ENCODE data around the gene DCXR.

Gene DCXR

DNA sequence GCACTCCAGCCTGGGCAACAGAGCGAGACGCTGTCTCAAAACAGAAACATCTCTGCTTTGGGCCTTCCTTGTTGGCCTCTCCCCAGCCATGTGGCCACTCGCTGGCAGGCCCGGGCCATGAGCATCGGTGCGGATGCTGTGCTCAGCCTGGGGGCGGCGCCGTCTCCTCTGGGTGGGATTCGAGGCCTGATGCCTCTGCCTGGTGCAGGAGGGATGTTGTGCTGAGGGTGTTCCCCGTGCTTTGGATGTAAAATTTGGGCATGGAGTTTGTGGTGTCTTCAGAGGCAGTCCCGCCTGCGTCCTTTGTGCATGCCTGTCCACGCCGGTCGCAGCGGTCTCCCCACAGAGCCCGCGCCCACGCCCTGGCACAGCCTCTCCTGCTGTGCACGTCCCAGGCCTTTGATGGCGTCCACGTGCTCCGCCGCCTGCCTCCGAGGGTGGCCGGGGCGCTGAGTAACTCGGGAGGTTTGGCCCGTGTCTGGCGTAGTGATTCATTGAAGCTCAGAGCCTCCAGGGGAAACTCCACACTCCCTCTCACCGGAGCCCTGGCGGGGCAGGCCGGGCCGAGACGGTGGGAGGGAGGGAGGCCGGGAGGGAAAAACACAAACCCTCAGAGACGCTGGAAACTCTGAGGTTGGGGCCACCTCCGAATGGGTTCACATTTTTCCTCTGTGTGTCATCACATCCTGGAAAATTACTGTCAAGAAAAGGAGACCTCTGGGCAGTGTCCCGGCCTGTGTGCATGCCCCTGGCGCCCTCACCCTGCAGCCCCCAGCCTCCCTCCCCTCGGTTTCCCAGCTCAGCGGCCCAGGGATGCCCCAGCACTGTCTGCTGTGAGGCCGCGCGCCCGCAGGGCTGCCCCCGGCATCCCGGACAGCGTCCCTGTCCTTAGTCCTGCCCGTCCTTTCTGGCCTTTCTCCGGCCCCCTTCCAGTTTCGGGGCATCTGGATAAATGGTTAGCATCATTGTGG is 33.8 kb downstream of the DCXR start:
- H3K27me3 ChIP-seq (ENCODE audit: low read depth, low read length) = no peaks in the 10 kb centered on the region
- H2AFZ ChIP-seq (ENCODE audit: low read depth, low read length) = no peak overlapping the region
- H4K20me1 ChIP-seq (ENCODE audit: insufficient read depth, low read length) = no peaks in the 10 kb centered on the region
- H3K9ac ChIP-seq (ENCODE audit: low read length) = no peak overlapping the region
- no peak overlapping the region for H3K4me3 ChIP-seq (ENCODE audit: low read length)
- no peaks in the 10 kb centered on the region for H3K4me1 ChIP-seq (ENCODE audit: low read length)
- H3K9me3 ChIP-seq (ENCODE audit: insufficient read depth, low read length) = no peaks in the 10 kb centered on the region
- TF ChIP-seq, protein P1, sequence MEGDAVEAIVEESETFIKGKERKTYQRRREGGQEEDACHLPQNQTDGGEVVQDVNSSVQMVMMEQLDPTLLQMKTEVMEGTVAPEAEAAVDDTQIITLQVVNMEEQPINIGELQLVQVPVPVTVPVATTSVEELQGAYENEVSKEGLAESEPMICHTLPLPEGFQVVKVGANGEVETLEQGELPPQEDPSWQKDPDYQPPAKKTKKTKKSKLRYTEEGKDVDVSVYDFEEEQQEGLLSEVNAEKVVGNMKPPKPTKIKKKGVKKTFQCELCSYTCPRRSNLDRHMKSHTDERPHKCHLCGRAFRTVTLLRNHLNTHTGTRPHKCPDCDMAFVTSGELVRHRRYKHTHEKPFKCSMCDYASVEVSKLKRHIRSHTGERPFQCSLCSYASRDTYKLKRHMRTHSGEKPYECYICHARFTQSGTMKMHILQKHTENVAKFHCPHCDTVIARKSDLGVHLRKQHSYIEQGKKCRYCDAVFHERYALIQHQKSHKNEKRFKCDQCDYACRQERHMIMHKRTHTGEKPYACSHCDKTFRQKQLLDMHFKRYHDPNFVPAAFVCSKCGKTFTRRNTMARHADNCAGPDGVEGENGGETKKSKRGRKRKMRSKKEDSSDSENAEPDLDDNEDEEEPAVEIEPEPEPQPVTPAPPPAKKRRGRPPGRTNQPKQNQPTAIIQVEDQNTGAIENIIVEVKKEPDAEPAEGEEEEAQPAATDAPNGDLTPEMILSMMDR (IDR thresholded peaks at IDR 0.05; ENCODE audit: low read depth, low read length) = no peak
- TF ChIP-seq EZH2phosphoT487 (IDR thresholded peaks at IDR 0.05; ENCODE audit: low read depth) = no peak
- H3K27ac ChIP-seq (ENCODE audit: low read length) = no peak overlapping the region
- no peaks in the 10 kb centered on the region for H3K79me2 ChIP-seq (ENCODE audit: low read length)
- H3K4me2 ChIP-seq (ENCODE audit: low read length) = no peak overlapping the region
- H3K36me3 ChIP-seq (replicated peaks; ENCODE audit: low read depth, low read length) = no peaks in the 10 kb centered on the region

DNA sequence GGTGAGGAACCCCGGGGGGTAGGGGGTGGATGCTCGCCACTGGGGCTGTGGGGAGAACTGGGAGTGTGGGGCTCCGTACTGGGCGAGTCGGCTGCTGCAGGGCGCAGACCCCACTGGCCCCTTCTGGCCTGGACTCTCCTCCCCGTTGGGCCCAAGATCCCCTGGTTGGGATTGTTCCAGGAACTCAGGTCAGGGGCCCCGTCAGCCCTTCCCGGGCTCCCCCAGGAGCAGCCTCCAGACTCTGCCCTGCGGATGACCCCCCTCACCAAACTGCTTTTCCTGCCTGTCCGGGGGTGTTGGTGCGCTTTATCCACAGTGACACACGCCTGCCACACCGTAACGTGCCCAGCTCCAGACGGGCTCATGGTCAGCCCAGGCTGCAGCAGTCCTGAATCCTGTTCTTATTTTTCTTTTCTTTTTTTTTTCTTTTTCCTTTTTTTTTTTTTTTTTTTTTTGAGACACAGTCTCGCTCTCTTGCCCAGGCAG is 35.9 kb downstream of the DCXR start:
- no peak overlapping the region for H3K27ac ChIP-seq (ENCODE audit: low read length)
- no peak overlapping the region for H3K4me2 ChIP-seq (ENCODE audit: low read length)

DNA sequence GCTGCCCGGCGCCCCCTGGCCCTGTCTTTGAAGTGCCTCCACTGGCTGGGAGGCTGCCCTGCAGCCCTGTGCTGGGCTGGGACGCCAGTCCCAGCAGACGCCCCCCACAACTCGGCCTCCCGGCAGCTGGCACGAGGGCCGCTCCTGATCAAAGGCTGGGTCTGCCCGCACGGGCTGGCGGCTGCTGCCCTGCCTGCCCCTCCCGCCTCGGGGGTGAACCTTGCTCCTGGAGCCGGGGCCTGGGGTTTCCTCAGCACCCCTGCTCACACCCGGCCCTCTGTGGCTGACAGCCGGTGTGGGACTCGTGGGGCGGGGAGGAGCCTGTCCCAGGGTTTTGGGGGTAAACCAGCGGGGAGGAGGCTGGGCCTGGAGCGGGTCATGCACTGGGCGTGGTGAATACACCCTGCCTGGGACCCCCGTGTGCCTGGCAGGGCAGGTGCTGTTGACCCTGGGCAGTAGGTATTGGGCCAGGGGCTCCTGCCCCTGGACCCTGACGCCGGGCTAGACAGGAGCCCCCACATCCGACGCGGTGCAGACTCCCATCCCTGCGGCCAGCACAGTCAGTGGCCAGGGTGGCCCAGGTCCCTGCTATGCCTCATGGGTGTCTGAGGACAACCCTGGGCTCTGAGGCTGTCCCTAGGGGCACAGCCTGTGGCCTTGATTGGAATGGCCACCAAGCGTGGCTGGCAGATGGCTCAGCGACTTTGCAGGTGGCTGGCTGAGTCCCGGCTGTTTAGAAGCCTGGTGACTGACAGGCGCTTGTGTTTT is 36.5 kb downstream of the DCXR start:
- no peak overlapping the region for H3K9ac ChIP-seq (ENCODE audit: low read length)
- no peak for TF ChIP-seq EZH2phosphoT487 (IDR thresholded peaks at IDR 0.05; ENCODE audit: low read depth)
- TF ChIP-seq, protein P1 (IDR thresholded peaks at IDR 0.05; ENCODE audit: low read depth, low read length) = no peak
- no peak overlapping the region for H3K4me2 ChIP-seq (ENCODE audit: low read length)
- no peaks in the 10 kb centered on the region for H3K4me1 ChIP-seq (ENCODE audit: low read length)
- H3K9me3 ChIP-seq (ENCODE audit: insufficient read depth, low read length) = no peaks in the 10 kb centered on the region
- H3K4me3 ChIP-seq (ENCODE audit: low read length) = no peak overlapping the region
- H4K20me1 ChIP-seq (ENCODE audit: insufficient read depth, low read length) = no peaks in the 10 kb centered on the region
- no peaks in the 10 kb centered on the region for H3K27me3 ChIP-seq (ENCODE audit: low read depth, low read length)
- no peak overlapping the region for H3K27ac ChIP-seq (ENCODE audit: low read length)
- no peak overlapping the region for H2AFZ ChIP-seq (ENCODE audit: low read depth, low read length)
- H3K36me3 ChIP-seq (replicated peaks; ENCODE audit: low read depth, low read length) = no peaks in the 10 kb centered on the region
- no peaks in the 10 kb centered on the region for H3K79me2 ChIP-seq (ENCODE audit: low read length)

More for the DNA sequence above, 35.9 kb downstream of the DCXR start:
- Histone ChIP-seq H3K4me1 (ENCODE audit: low read length) (no peaks in the 10 kb centered on the region), H3K36me3 (replicated peaks; ENCODE audit: low read depth, low read length) (no peaks in the 10 kb centered on the region), H3K4me3 (ENCODE audit: low read length) (no peak overlapping the region), H4K20me1 (ENCODE audit: insufficient read depth, low read length) (no peaks in the 10 kb centered on the region), H3K9me3 (ENCODE audit: insufficient read depth, low read length) (no peaks in the 10 kb centered on the region), H3K79me2 (ENCODE audit: low read length) (no peaks in the 10 kb centered on the region), H2AFZ (ENCODE audit: low read depth, low read length) (no peak overlapping the region), H3K9ac (ENCODE audit: low read length) (no peak overlapping the region), H3K27me3 (ENCODE audit: low read depth, low read length) (no peaks in the 10 kb centered on the region)
- TF ChIP-seq EZH2phosphoT487 (IDR thresholded peaks at IDR 0.05; ENCODE audit: low read depth) = no peak

DNA sequence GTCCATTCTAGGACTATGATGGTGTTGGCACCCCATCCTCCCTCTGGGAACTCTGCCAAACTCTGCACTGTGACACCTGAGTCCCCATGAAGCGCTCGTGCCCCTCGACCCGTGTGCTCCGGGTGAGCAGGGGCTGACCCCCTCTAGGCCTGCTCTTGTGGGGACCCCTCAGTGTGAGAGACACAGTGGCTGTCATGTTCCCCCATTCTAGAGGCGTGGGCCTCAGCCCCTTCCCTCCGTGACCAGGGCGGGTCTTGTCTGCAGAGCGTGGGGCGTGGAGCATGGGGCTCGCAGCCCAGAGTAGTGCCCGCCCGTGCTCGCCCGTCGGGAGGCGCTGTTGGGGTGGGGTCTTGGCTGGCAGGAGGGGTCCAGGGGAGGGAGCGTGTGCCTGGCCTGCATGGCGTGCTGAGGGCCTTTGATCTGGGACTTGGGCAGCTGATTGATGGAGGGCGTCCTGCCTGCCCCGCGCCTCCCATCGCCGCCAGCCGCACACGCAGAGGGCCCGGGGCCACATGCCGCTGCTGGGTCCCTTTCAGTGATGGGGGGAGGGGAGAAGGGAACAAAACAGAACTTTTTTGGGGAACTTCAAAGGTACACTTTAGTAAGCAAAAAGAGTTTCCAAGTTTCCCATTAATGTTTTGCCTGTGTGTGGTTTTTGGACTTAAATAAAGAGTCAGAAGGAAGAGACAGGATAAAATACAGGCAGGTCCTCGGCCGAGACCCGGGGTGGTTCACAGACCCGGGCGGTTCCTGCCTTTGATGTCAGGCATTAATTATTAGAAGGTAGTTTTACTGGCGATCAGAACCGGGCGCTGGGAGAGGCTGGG is 37.3 kb downstream of the DCXR start:
- Histone ChIP-seq H4K20me1 (ENCODE audit: insufficient read depth, low read length) (no peaks in the 10 kb centered on the region), H3K4me3 (ENCODE audit: low read length) (no peak overlapping the region), H3K27me3 (ENCODE audit: low read depth, low read length) (no peaks in the 10 kb centered on the region), H3K9ac (ENCODE audit: low read length) (no peak overlapping the region), H3K4me2 (ENCODE audit: low read length) (no peak overlapping the region), H3K79me2 (ENCODE audit: low read length) (no peaks in the 10 kb centered on the region), H3K4me1 (ENCODE audit: low read length) (no peaks in the 10 kb centered on the region), H3K27ac (ENCODE audit: low read length) (no peak overlapping the region), H3K36me3 (replicated peaks; ENCODE audit: low read depth, low read length) (no peaks in the 10 kb centered on the region), H3K9me3 (ENCODE audit: insufficient read depth, low read length) (no peaks in the 10 kb centered on the region), H2AFZ (ENCODE audit: low read depth, low read length) (no peak overlapping the region)
- no peak for TF ChIP-seq EZH2phosphoT487 (IDR thresholded peaks at IDR 0.05; ENCODE audit: low read depth)
- TF ChIP-seq, protein P1 (IDR thresholded peaks at IDR 0.05; ENCODE audit: low read depth, low read length) = no peak

All from OCI-LY3 (cell line).